Breast epithelium (tissue), 3 donors: Measurements from ENCODE around the gene F11R.

Experiments
- CTCF ChIP-seq, 3 donors: fragments of 450-650 bp; IDR thresholded peaks; one replicate each; pipeline ENCODE4 v1.5.1; 2016 to 2017; ENCODE audit warnings: antibody characterized with exemption in 3 of 3, mild to moderate bottlenecking in 3 of 3, moderate library complexity in 3 of 3
- POLR2A ChIP-seq: fragments of 450-650 bp; IDR thresholded peaks from one replicate; pipeline ENCODE4 v1.6.1; 2016; ENCODE audit warnings: antibody characterized with exemption, mild to moderate bottlenecking, moderate library complexity
- POLR2AphosphoS5 ChIP-seq, 3 donors: sonication (generic); formaldehyde crosslinking; IDR thresholded peaks; one replicate each; pipeline ENCODE4 v1.6.1; 2017; ENCODE audit warnings: antibody characterized with exemption in 3 of 3

DNA sequence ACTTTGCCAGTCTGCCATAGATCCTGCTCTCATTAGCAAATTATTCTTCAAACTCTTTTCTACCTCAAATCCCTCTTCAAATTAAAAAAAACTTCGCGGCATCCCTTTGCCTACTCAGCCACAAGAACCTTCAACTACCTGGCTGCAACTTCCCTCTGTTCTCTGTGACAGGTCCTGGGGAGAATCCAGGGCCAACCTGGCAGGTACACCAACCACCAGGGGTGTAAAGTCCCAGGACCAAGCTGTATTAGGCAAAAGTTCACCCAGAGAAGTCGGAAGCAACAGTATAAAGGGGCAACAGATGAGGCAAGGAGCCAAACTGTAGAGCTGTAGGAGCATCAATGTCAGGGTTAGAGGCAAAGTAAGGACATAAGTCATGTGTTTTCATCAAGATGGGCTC lies 48.0 kb downstream of the F11R start:
- no peak for TF ChIP-seq POLR2A
- TF ChIP-seq CTCF (IDR thresholded peaks at IDR 0.05): no peak
- no peak for TF ChIP-seq POLR2AphosphoS5 (IDR thresholded peaks at IDR 0.05)
